ENCODE results near the gene RAP2B. TPM values are rescaled to one million over a fixed set of nuclear protein-coding genes. Genes with fewer than 3 reads are reported as not detected.
"Not testable (repeated sequence)": the region's sequence is repeated elsewhere in the genome, so short reads cannot be mapped to it uniquely, and the experiment has no call there.

Gene RAP2B
- total RNA-seq, 4 donors from 2014 or later: 8.9 to 11.0 (median 10.1) TPM

DNA sequence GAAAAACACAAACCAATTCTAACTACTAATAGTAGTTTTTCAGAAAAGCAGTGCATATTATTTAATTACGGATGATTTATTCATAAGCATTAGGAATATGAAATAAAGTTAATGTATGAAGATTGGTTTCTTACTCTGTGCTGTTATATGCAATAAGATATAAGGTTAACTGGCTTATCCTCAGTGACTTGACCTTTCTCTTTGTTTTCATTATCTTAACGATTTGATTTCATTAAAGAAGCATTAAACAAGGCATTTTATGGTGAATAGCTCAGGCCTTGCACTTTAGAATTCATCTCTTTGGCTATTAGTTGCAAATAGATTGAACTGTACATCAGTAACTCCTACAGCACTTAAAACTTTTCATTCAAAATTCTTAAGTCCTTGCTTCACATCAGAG, 28.9 kb downstream of the RAP2B start:
- Histone ChIP-seq H3K27me3 (no peaks in the 10 kb centered on the region), H3K4me1 (no peaks in the 10 kb centered on the region), H3K4me3 (replicated peaks in 1 of 3) (no peak overlapping the region), H3K27ac (no peak overlapping the region), H3K36me3 (no peaks in the 10 kb centered on the region), H3K9me3 (no peaks in the 10 kb centered on the region)
- no peak for DNase-seq
- intact Hi-C loops (cut with DNase I): no loop called here
- 89 to 91% methylated on average over 2 of the region's 2 CpGs for WGBS, 2 donors
- TF ChIP-seq POLR2A (IDR thresholded peaks at IDR 0.05) (no peak), CTCF (IDR thresholded peaks at IDR 0.05) (no peak)

DNA sequence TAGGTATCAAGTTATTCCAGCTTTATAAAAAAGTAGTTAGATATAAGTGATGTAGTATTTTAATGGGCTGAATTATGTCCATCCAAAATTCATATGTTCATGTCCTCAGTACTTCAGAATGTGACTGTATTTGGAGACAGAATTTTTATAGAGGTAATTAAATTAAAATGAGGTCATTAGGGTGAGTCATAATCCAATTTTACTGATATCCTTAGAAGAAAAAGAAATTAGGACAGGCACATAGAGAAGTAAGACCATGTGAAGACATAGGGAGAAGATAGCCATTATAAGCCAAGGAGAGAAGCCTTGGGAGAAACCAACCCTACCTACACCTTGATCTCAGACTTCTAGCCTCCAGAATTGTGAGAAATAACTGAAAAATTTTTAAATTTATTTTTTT, 30.3 kb downstream of the RAP2B start:
- H3K36me3 ChIP-seq: no peaks in the 10 kb centered on the region
- intact Hi-C loops (cut with DNase I): no loop called here
- TF ChIP-seq CTCF (IDR thresholded peaks at IDR 0.05): no peak
- TF ChIP-seq POLR2A (IDR thresholded peaks at IDR 0.05): no peak
- H3K4me1 ChIP-seq: no peaks in the 10 kb centered on the region
- H3K4me3 ChIP-seq (replicated peaks in 1 of 3): no peak overlapping the region
- no peaks in the 10 kb centered on the region for H3K27me3 ChIP-seq
- H3K9me3 ChIP-seq: no peaks in the 10 kb centered on the region
- no peak overlapping the region for H3K27ac ChIP-seq
- no peak for DNase-seq

GRCh38 chr3:153193786-153194476, 31.9 kb downstream of the RAP2B start:
- H3K27ac ChIP-seq; intact Hi-C loops (cut with DNase I); H3K4me3 ChIP-seq (replicated peaks in 1 of 3); DNase-seq; H3K4me1 ChIP-seq; H3K36me3 ChIP-seq; H3K9me3 ChIP-seq; H3K27me3 ChIP-seq: not testable (repeated sequence)
- 97% methylated on average over 12 of the region's 12 CpGs for WGBS, 2 donors

DNA sequence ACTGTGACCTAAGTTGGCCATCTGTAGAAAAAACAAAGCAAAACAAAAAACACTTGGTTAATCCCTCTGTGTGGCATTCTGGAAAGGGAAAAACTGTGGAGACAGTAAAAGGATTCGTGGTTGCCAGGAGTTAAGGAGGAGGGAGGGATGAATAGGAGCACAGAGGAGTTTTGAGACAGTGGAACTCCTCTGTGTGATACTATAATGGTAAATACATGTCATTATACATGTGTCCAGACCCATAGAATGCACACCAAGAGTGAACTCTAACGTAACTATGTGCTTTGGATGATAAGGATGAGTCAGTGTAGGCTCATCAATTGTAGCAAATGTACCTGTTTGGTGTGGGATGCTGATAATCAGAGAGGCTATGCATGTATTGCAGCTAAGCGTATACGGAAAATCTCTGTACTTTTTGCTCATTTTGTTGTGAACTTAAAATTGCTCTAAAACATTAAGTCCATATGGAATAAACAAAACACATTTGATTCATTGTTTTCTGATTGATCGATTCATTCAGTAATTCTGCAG, 33.4 kb downstream of the RAP2B start:
- 75 to 81% methylated on average over 5 of the region's 5 CpGs for WGBS, 2 donors
- H3K4me1 ChIP-seq: no peaks in the 10 kb centered on the region
- intact Hi-C loops (cut with DNase I): no loop called here
- H3K27me3 ChIP-seq: no peaks in the 10 kb centered on the region
- no peaks in the 10 kb centered on the region for H3K9me3 ChIP-seq
- TF ChIP-seq CTCF (IDR thresholded peaks at IDR 0.05) (no peak), POLR2A (IDR thresholded peaks at IDR 0.05) (no peak)
- no peak overlapping the region for H3K4me3 ChIP-seq (replicated peaks in 1 of 3)
- no peak overlapping the region for H3K27ac ChIP-seq
- H3K36me3 ChIP-seq: no peaks in the 10 kb centered on the region
- DNase-seq: no peak

DNA sequence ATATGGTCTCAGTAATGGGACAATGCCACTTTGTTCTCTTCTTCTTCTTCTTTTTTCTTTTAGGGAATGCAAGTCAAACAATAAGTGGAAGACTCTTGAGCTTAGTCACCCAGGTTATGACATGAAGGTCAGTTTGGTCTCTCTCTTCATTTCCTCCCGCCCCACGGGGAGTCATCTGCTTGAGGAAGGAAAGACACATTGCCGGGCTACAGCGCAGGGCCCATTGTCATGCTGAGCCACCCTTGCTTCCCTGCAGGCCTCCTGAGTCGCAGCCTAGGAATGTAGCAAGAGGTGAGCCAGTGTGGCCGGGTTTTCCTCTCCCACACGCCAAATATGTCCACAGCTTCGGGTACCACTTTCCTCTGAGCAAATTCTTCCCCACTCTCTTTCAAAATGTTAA, 47.6 kb downstream of the RAP2B start:
- DNase-seq: no peak
- WGBS, 2 donors: 61 to 64% methylated on average over 8 of the region's 8 CpGs
- intact Hi-C loops (cut with DNase I): no loop called here

More for the DNA sequence above, 47.6 kb downstream of the RAP2B start:
- Histone ChIP-seq H3K27ac (no peak overlapping the region), H3K36me3 (no peaks in the 10 kb centered on the region), H3K9me3 (no peaks in the 10 kb centered on the region), H3K27me3 (no peaks in the 10 kb centered on the region), H3K4me3 (replicated peaks in 1 of 3) (no peak overlapping the region), H3K4me1 (no peaks in the 10 kb centered on the region)
- TF ChIP-seq POLR2A (IDR thresholded peaks at IDR 0.05) (no peak), CTCF (IDR thresholded peaks at IDR 0.05) (no peak)

All from thyroid gland (tissue), 4 donors.